Stimulated activated CD8-positive, alpha-beta memory T cell treated with anti-CD3 and anti-CD28 coated beads, Interleukin-4, amount 100 ng/mL, for 48 hours (primary cell): Measurements from ENCODE around the gene SCRT2.
A peak's percentile ranks its signal among the peaks of the same experiment; 100 is the strongest.
"Not testable (repeated sequence)": the region's sequence is repeated elsewhere in the genome, so short reads cannot be mapped to it uniquely, and the experiment has no call there.

Experiments
- DNase-seq: peaks from one replicate; pipeline ENCODE4 v3.0.0-alpha.2; 2020

SCRT2 gene

DNA sequence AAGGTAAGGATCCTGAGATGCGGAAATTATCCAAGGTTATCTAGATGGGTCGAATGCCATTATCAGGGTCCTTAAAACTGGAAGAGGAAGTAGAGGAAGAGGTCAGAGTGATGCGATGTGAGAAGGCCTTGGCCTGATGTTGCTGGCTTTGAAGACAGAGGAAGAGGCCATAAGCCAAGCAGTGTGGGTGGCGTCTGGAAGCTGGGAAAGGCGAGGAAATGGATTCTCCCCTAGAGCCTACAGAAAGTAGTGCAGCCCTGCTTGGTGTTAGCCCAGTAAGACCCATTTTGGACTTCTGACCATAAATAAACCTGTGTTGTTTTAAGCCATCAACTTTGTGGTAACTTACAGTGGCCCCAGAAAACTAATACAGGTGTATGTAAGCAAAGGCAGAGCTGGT lies 24.6 kb downstream of the SCRT2 start:
- no peak for DNase-seq

GRCh38 chr20:650281-650680 lies 25.3 kb downstream of the SCRT2 start:
- DNase-seq, result no peak

DNA sequence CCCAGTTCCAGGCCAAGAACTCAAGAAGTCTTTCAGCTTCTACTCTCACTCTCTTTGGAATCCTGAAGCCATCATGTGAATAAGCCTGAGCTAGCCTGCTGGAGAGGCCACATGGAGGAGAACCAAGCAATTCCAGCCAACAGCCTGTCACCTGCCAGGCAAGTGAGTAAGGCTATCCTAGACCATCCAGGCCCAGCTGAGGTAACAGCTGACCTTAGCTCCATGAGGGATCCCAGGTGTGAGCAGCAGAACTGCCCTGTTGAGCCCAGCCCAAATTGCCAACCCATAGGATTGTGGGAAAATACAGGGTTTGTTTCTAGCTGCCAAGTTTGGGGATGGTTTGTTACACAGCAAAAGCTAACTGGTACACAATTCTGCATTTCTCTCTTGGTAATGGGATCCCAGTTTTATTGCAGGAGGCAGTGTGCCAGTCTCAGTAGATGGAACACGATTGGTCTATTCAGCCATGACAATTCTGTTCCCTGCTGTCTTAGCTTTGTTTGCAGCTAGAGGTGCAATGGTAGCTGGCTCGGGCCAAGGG lies 28.1 kb downstream of the SCRT2 start:
- DNase-seq, result no peak

DNA sequence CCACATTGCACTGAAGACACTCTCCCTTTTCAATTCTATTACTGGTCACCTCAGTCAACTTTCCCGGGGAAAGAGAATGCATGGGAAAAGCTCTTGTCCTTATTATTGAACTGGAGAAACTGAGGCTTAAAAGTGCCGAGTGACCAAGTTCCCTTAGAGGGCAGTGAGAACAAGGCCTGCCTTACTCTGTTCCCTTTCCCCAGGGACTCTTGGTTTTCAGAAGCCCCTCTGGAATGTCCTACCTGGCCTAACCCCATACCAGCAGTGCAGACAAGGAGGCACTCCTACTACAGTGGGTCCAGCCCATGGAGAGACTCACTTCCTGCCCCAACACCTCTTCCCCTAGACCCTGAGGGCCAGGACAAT lies 28.8 kb downstream of the SCRT2 start:
- DNase-seq, result no peak

DNA sequence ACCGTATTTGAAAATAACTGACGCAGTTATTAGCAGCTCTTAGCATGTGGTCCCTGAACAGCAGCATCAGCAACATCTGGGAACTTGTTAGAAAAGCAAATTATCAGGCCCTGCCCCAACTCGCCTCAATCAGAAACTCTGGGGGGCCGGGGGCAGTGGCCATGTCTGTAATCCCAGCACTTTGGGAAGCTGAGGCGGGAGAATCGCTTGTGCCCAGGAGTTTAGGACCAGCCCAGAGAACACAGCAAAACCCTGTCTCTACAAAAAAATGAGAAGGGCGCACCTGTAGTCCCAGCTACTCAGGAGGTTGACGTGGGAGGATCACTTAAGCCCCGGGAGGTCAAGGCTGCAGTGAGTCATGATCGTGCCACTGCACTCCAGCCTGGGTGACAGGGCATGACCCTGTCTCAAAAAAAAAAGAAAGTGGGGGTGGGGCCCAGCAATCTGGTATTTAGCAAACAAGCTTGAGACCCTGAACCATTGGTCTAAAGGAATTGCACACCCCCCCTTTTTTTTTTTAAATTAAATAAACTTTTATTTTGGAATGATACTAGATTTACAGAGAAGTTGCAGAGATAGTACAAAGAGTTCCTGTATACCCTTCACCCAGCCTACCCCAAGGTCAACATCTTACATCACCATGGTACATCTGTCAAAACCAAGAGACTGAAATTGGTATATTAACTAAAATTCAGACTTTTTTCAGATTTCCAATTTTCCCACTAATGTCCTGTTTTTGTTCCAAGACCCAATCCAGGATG lies 29.3 kb downstream of the SCRT2 start:
- no peak for DNase-seq

DNA sequence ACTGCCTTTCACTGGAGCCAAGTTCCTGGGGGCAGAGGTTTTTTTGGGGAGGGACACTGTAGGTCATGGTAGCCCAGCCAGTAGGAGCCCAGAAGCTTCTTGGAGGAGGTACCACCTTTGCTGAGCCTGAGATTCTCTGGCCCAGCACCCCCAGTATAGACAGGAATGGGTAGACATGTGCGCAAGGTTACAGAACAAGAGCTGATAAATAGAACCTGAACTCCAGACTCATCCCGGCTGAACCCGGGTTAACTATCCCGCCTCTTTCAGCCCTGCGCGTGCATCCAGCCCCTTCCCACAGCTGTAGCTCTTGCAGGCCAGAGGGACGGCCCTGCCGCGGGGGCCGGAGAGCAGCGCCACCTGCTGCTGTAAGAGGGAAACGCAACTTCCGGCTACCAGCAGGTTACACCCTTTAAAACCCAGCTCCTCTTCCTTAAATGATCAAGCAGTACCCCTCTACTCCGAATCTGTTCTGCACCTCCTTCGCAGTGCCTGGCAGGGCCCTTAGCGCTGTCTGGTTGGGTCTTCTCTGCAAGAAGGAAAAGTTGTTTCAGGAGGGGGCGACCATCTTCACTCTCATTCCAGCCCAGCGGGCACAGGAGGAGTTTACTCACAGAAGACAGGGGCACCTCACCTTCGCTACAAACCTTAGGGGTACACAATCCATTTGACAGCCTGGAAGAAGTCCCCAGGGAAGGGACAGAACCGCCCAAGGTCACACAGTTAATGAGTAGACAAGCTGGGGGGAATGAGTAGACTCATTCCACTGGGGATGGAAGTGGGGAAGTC lies 30.1 kb downstream of the SCRT2 start:
- peak; percentile 87 for DNase-seq

GRCh38 chr20:644692-645317 lies 30.8 kb downstream of the SCRT2 start:
- DNase-seq, result no peak

- DNase-seq, result no peak
Measured at GRCh38 chr20:642398-643174, 33.0 kb downstream of the SCRT2 start.

DNA sequence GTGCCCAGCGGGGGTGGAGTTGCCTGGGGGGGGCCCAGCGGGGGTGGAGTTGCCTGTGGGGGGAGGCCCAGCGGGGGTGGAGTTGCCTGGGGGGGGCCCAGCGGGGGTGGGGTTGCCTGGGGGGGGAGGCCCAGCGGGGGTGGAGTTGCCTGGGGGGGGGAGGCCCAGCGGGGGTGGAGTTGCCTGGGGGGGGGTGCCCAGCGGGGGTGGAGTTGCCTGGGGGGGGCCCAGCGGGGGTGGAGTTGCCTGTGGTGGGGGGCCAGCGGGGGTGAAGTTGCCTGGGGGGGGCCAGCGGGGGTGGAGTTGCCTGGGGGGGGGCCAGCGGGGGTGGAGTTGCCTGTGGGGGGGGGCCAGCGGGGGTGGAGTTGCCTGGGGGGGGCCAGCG lies 33.6 kb downstream of the SCRT2 start:
- DNase-seq, result not testable (repeated sequence)

DNA sequence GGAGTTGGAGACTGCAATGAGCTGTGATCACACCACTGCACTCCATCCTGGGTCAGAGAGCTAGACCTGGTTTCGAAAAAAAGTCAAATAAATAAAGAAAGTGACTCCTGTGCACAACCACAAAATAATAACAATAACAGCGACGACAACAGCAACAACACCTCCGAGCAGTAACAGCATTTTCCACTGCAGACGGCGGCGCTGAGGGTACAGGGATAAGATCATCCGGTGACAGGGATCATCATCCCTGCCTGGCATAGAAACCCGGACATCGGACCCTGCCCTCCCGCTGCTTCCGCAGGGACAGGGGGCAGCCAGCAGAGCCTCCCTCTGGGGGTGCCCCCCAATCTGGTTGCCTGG lies 34.1 kb downstream of the SCRT2 start:
- no peak for DNase-seq

GRCh38 chr20:640674-641515 lies 34.7 kb downstream of the SCRT2 start:
- no peak for DNase-seq

DNA sequence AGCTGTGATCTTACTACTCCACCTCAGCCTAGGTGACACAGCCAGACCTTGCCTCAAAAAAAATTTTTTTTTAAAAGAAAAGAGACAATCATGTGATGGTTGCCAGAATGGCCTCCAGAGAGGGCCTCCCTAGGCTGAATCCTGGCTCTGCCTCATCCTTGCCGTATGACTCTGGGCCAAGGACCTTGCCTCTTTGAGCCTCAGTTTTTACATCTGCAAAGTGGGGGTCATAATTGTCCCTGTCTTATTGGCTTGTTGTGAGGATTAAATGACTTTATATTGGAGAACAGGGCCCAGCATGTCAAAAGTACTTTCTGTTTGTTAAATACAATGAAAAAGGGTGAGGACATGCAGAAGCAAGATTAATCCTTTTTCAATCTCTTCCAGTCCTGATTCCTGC lies 37.0 kb downstream of the SCRT2 start:
- DNase-seq, result no peak

DNA sequence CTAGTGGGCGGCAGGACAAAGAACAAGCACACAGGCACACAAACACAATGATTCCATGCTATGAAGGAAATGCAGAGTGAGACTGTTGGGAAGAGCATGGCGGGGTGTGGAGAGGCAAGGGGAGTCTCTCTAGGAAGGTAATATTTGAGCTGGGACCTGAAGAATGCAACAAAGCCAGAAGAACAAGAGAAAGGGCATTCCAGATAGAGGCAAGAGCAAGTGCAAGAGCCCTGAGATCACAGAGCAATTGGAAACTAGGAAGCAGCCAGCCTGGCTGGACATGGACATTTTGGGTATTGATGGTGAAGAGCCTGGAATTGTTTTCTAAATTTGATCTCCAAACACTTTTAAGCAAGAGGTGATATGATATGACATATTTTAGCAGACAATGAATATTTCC lies 38.0 kb downstream of the SCRT2 start:
- DNase-seq, result no peak

DNA sequence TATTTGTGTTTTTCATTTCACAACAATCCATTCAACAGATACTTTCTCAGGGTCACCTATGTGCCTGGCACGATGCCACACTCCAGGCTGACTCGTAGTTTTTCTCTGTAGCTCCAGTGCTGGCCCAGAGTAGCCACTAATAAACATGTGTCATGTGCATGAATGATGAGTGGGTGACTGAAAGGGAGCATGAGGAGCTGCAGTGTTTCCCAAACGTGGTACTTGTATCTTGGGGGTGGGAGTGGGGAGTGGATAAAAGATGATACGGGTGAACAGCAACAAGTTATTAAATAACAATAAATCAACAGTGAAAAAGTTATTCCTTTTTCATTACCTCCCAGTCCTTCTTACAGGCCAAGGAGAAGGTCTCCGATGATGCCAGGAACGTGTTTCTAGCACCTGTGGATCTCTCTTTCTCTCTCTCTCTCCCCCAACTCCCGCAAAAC lies 39.7 kb downstream of the SCRT2 start:
- no peak for DNase-seq

DNA sequence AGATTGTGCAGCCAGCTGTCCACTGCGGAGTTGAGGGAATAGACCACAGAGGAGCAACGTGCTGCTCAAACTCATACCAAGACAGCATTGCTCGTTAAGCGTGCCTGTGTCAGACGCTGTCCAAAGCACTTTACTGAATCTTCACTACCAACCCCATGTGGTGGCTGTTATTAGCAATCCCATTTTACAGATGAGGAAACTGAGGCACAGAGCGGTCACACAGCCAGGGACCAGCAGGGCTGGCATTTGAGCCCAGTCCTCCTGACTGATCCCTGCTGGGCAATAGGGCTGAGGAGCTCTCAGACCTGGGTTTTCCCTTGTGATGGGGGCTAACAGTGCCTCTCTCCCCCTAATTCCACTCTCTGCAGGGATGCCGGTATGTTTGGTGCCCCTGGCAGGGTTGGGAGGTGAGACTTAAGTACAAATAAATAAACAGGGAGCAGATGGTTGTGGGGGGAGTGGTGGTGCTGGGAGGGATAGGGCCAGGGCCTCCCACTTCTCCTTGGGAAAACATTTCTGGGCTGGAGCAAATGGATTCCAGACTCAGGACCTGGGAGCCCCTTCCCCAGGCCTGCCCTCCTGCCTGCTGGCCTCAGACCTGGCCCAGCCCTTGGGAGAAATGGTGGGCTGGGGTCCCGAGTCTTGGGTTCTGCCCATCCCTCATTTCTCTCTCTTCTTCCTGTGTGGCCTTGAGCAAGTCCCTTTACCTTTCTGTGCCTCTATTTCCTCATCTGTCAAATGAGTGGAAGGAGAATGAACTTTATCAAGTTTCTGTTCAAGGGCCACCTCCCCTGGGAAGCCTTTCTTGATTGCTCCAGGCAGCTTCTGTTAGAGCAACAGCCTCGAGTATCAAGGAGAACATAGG lies 40.3 kb downstream of the SCRT2 start:
- DNase-seq, result no peak

GRCh38 chr20:634148-634925 lies 41.3 kb downstream of the SCRT2 start:
- no peak for DNase-seq

DNA sequence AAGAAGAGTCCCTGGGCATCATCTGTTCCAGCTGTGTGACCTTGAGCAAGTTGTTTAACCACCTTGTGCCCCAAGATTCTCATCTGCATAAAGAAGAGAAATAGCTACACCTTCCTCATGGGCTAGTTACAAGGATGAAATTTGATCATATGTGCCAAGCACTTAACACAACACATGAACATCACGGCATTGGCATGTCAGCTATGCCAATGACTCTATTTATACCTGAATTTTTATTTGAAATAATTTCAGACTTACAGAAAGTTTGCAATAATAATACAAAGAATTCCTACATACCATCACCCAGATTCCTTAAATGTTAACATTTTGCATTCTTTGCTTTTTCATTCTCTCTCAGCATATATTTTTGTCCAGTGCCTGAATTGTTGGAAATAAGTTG lies 44.5 kb downstream of the SCRT2 start:
- no peak for DNase-seq

DNA sequence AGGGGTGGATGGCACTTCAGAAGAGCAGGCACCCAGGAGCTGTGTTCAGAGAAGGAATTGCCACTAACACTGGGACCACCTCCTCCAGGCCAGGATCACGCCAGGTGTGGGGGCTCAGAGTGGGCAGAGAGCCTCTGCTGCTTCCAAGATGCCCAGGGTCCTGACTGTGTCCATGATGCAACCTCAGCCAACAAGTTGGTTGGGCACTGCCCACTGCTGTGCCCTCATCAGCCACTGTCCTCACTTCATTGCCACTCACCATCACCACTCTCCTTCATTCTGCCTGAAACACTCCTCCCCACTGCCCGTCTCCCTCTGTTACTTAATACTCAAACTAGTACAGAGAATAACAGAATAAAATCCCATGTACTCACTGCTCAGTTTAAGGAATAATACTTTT lies 49.0 kb downstream of the SCRT2 start:
- DNase-seq, result no peak

DNA sequence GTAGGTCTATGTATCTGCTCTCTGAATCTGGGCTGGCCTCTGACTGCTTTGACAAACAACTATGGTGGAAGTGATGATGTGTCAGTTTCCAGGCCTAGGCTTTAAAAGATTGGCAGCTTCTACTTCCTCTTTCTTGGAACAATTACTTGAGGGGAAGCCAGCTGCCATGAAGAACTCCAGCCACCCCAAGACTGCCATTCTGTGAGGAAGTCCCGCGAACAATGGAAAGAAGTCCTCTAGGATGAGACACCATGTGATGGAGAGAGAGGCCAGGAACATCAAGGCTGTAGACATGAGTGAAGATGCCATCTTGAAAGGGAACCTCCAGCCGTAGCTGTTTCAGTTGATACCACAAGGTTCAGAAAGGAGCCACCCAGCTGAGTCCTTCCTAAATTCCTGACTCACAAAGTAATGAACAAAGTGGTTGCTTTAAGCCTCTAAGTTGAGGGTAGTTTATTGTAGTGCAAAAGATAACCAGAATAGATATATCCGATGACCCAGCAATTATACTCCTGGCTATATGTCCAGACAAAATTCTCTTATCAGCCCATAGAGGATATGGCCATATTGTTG lies 50.2 kb downstream of the SCRT2 start:
- DNase-seq, result no peak

DNA sequence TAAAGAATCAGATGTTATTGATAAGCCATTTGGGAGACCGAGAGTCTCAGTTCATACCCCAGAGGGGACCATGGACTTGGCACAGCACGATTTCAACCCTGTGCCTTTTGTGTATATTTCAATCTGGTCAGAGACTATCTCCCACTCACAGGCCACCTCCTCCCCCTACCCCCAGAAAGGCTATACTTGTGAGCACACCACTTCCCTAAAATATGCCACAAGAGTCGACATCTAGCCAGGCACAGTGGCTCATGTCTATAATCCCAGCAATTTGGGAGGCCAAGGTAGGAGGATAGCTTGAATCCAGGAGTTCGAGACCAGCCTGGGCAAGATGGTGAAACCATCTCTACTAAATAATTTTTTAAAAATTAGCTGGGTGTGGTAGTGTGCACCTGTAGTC lies 51.9 kb downstream of the SCRT2 start:
- no peak for DNase-seq
